ENCODE data around the gene PDE11A.

PDE11A gene

GRCh38 chr2:177708660-177709444 is 363.7 kb downstream of the PDE11A start:
- DNase-seq (ENCODE audit: low read depth) = no peak

GRCh38 chr2:177708106-177708505 is 364.5 kb downstream of the PDE11A start:
- no peak overlapping the region for H3K4me3 ChIP-seq (ENCODE audit: low read depth, low read length)
- TF ChIP-seq CTCF (conservative IDR thresholded peaks at IDR 0.05; ENCODE audit: low read depth, low read length) = no peak
- DNase-seq (ENCODE audit: low read depth) = no peak

More at GRCh38 chr2:177708660-177709444, 363.7 kb downstream of the PDE11A start:
- no peak overlapping the region for H3K4me3 ChIP-seq (ENCODE audit: low read depth, low read length)
- TF ChIP-seq CTCF (conservative IDR thresholded peaks at IDR 0.05; ENCODE audit: low read depth, low read length) = no peak

DNA sequence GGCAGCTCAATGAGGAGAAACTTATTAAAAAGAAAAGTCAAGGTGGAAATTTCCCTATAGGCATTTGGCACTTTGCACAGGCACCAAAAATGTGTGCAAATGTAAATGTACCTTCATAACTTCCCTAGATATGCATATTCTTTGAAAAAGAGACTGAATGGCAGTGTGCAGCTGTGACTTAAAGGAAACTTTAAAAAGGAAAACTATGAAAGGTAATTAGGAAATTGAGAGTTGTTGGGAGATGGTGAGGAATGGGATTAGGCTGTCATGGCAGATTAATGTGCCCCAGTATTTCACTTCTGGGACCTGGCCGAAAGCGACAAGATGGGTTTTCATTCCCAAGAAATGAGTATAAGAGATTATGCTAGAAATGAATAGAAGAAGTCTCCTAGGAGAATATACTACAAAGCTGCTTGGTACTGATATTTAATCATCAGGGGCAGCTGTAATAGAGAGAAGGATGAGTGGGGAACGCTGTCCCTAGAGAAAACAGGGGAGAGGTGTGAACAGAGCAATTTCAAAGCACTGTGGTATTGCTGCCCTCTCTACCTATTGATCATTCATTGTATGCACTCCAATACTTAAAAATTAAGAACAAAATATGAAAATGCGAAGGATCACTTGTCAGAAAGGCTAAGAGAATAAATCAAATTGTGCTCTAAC is 366.9 kb downstream of the PDE11A start:
- no peak for DNase-seq (ENCODE audit: low read depth)
- H3K4me3 ChIP-seq (ENCODE audit: low read depth, low read length) = no peak overlapping the region
- no peak for TF ChIP-seq CTCF (conservative IDR thresholded peaks at IDR 0.05; ENCODE audit: low read depth, low read length)

DNA sequence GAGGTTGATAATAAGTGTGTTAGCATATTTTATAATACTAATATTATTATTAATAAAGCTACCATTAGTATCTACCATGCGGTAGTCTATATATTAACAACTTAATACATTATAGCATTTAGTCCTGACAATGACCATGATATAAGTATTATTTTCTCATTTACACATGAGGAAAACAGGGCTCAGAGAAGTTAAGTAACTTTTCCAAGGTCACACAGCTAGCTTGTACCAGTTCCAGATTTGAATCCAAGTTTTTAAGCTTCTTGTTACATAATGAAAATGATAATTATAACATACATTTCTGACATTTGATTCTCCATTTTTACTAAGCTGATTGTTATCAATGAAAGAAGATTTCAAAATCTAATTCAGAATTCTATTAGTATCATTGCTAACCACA is 369.4 kb downstream of the PDE11A start:
- DNase-seq (ENCODE audit: low read depth) = no peak
- H3K4me3 ChIP-seq (ENCODE audit: low read depth, low read length) = no peak overlapping the region
- no peak for TF ChIP-seq CTCF (conservative IDR thresholded peaks at IDR 0.05; ENCODE audit: low read depth, low read length)

GRCh38 chr2:177698281-177698680 is 374.3 kb downstream of the PDE11A start:
- DNase-seq (ENCODE audit: low read depth) = no peak
- TF ChIP-seq CTCF (conservative IDR thresholded peaks at IDR 0.05; ENCODE audit: low read depth, low read length) = no peak
- H3K4me3 ChIP-seq (ENCODE audit: low read depth, low read length) = no peak overlapping the region

GRCh38 chr2:177694348-177694747 is 378.2 kb downstream of the PDE11A start:
- no peak for TF ChIP-seq CTCF (conservative IDR thresholded peaks at IDR 0.05; ENCODE audit: low read depth, low read length)
- H3K4me3 ChIP-seq (ENCODE audit: low read depth, low read length) = no peak overlapping the region
- no peak for DNase-seq (ENCODE audit: low read depth)

Data from choroid plexus epithelial cell (primary cell).